H1 (cell line): ENCODE results near the gene RFX1. TPM values are rescaled to one million over a fixed set of nuclear protein-coding genes. Genes with fewer than 3 reads are reported as not detected.
"Not testable (repeated sequence)": the region's sequence is repeated elsewhere in the genome, so short reads cannot be mapped to it uniquely, and the experiment has no call there.

Source experiments
- CTCF ChIA-PET: fragments of 300-600 bp; sonication (Branson Sonifier 250); formaldehyde crosslinking; loops from one replicate; lab custom pipeline; 2021; ENCODE audit not compliant: partially characterized antibody; lab: Charles Lee
- POLR2A ChIA-PET: fragments of 300-600 bp; sonication (Branson Sonifier 250); formaldehyde crosslinking; loops from one replicate; lab custom pipeline; 2021; ENCODE audit warnings: inconsistent platforms; ENCODE audit not compliant: partially characterized antibody; lab: Charles Lee
- DNase-seq, 2 experiments: peaks; one replicate each; pipeline versions ENCODE4 v3.0.0 to v3.0.0-alpha.2; 2010 to 2022; ENCODE audit warnings: low spot score in 2 of 2, low read depth in 1 of 2, mixed read lengths in 1 of 2
- FAIRE-seq: peaks from 2 replicates; lab custom pipeline; 2011; peaks lifted over from hg19 to GRCh38; lab: Jason Lieb, UNC
- H2AFZ ChIP-seq: 2 replicates; pipeline ENCODE4 v1.8.1; 2012; ENCODE audit warnings: low read length, inconsistent platforms
- H2AK5ac ChIP-seq: 2 replicates; pipeline ENCODE4 v1.6.1; 2013; ENCODE audit warnings: low read depth, low read length
- H2BK120ac ChIP-seq: replicated peaks from 2 replicates; pipeline ENCODE3; 2013; ENCODE audit warnings: low read depth, low read length, inconsistent platforms
- H2BK12ac ChIP-seq: 2 replicates; pipeline ENCODE4 v1.6.1; 2013; ENCODE audit warnings: low read depth, low read length
- H2BK15ac ChIP-seq: 2 replicates; pipeline ENCODE4 v1.6.1; 2013; ENCODE audit warnings: low read length
- H2BK20ac ChIP-seq: 2 replicates; pipeline ENCODE4 v1.6.1; 2013; ENCODE audit warnings: low read length
- H2BK5ac ChIP-seq: 2 replicates; pipeline ENCODE4 v1.6.1; 2013; ENCODE audit warnings: low read depth, low read length
- H3K14ac ChIP-seq: 2 replicates; pipeline ENCODE4 v1.6.1; 2013; ENCODE audit warnings: inconsistent platforms; ENCODE audit not compliant: insufficient read length
- H3K18ac ChIP-seq: 2 replicates; pipeline ENCODE4 v1.6.1; 2013; ENCODE audit warnings: low read length; ENCODE audit errors: extremely low read depth
- H3K23ac ChIP-seq: 2 replicates; pipeline ENCODE4 v1.6.1; 2013; ENCODE audit warnings: inconsistent platforms; ENCODE audit not compliant: insufficient read length
- H3K23me2 ChIP-seq: 2 replicates; pipeline ENCODE4 v1.6.1; 2013; ENCODE audit warnings: low read depth, low read length
- H3K27ac ChIP-seq: 2 replicates; pipeline ENCODE4 v1.6.1; 2011; ENCODE audit warnings: low read depth, low read length, inconsistent platforms
- H3K27me3 ChIP-seq, 4 experiments: replicated peaks in 1 of 4; 1 replicate in 1 of 4; 2 replicates in 3 of 4; pipeline versions ENCODE4 v1.6.1 to v1.8.1; 2011 to 2013; ENCODE audit warnings: low read length in 3 of 4, mild to moderate bottlenecking in 3 of 4, inconsistent platforms in 2 of 4, mixed read lengths in 2 of 4, moderate library complexity in 1 of 4; ENCODE audit not compliant: control insufficient read depth in 3 of 4, insufficient read depth in 3 of 4; ENCODE audit errors: extremely low read depth in 1 of 4
- H3K36me3 ChIP-seq, 4 experiments: 2 replicates each; pipeline versions ENCODE4 v1.6.1 to v1.8.1; 2011 to 2013; ENCODE audit warnings: mild to moderate bottlenecking in 4 of 4, low read length in 3 of 4, moderate library complexity in 2 of 4, control low read depth in 1 of 4, inconsistent platforms in 1 of 4; ENCODE audit not compliant: insufficient read depth in 4 of 4, control insufficient read depth in 2 of 4
- H3K4ac ChIP-seq: replicated peaks from 2 replicates; pipeline ENCODE3; 2013; ENCODE audit warnings: low read length, low read depth, mixed read lengths, inconsistent platforms; ENCODE audit not compliant: insufficient read length
- H3K4me1 ChIP-seq, 4 experiments: replicated peaks in 1 of 4; 1 replicate in 1 of 4; 2 replicates in 3 of 4; pipeline versions ENCODE4 v1.6.1 to v1.8.1; 2011 to 2013; ENCODE audit warnings: low read length in 3 of 4, inconsistent platforms in 2 of 4, mixed read lengths in 1 of 4; ENCODE audit not compliant: insufficient read depth in 4 of 4, control insufficient read depth in 3 of 4
- H3K4me2 ChIP-seq, 2 experiments: 2 replicates each; pipeline versions ENCODE4 v1.6.1 to v1.8.1; 2011 to 2013; ENCODE audit warnings: low read depth in 2 of 2, low read length in 2 of 2, control low read depth in 1 of 2, inconsistent platforms in 1 of 2, mild to moderate bottlenecking in 1 of 2; ENCODE audit not compliant: insufficient read depth in 1 of 2
- H3K4me3 ChIP-seq, 4 experiments: fragments of 200-600, 300-600 bp in 1 of 4; sonication (generic), shearing (Covaris generic), sonication (Bioruptor Twin) in 1 of 4; 2 replicates each; pipeline versions ENCODE4 v1.5.1 to v1.8.1; 2011 to 2016; ENCODE audit warnings: low read length in 4 of 4, low read depth in 3 of 4, control low read depth in 2 of 4, inconsistent platforms in 2 of 4, mild to moderate bottlenecking in 2 of 4, mixed read lengths in 1 of 4, moderate library complexity in 1 of 4; ENCODE audit not compliant: insufficient read depth in 2 of 4; ENCODE audit errors: extremely low read depth in 1 of 4
- H3K56ac ChIP-seq: replicated peaks from 2 replicates; pipeline ENCODE3; 2013; ENCODE audit warnings: low read depth, mild to moderate bottlenecking, mixed read lengths, low read length, inconsistent platforms; ENCODE audit not compliant: insufficient read length
- H3K79me1 ChIP-seq: 2 replicates; pipeline ENCODE4 v1.6.1; 2013; ENCODE audit warnings: low read depth, low read length, control low read depth
- H3K79me2 ChIP-seq, 2 experiments: 2 replicates each; pipeline versions ENCODE4 v1.6.1 to v1.8.1; 2012 to 2013; ENCODE audit warnings: low read length in 2 of 2, mild to moderate bottlenecking in 2 of 2, inconsistent platforms in 1 of 2; ENCODE audit not compliant: insufficient read depth in 2 of 2, control insufficient read depth in 1 of 2
- H3K9ac ChIP-seq, 4 experiments: replicated peaks in 1 of 4; 1 replicate in 1 of 4; 2 replicates in 3 of 4; pipeline versions ENCODE4 v1.6.1 to v1.8.1; 2011 to 2013; ENCODE audit warnings: low read depth in 3 of 4, low read length in 3 of 4, control low read depth in 2 of 4, mild to moderate bottlenecking in 2 of 4, moderate library complexity in 2 of 4, inconsistent platforms in 1 of 4; ENCODE audit errors: extremely low read depth in 1 of 4
- H3K9me3 ChIP-seq, 2 experiments: 2 replicates each; pipeline versions ENCODE4 v1.6.1 to v1.8.1; 2012 to 2013; ENCODE audit warnings: mild to moderate bottlenecking in 2 of 2, moderate library complexity in 2 of 2, control low read depth in 1 of 2, inconsistent platforms in 1 of 2, low read depth in 1 of 2, low read length in 1 of 2, mixed read lengths in 1 of 2; ENCODE audit not compliant: insufficient read depth in 2 of 2
- H4K20me1 ChIP-seq, 2 experiments: replicated peaks in 1 of 2; 2 replicates each; pipeline versions ENCODE3 to v1.8.1; 2011 to 2013; ENCODE audit warnings: inconsistent platforms in 2 of 2, low read length in 2 of 2, mild to moderate bottlenecking in 1 of 2; ENCODE audit not compliant: insufficient read depth in 2 of 2, control insufficient read depth in 1 of 2
- H4K5ac ChIP-seq: 2 replicates; pipeline ENCODE4 v1.6.1; 2013; ENCODE audit warnings: low read length, low read depth, mixed read lengths, inconsistent platforms; ENCODE audit not compliant: insufficient read length
- H4K8ac ChIP-seq: 2 replicates; pipeline ENCODE4 v1.8.0; 2013; ENCODE audit warnings: mild to moderate bottlenecking, moderate library complexity, low read length, inconsistent platforms; ENCODE audit not compliant: insufficient read depth; ENCODE audit errors: extremely low read depth
- H4K91ac ChIP-seq: replicated peaks from 2 replicates; pipeline ENCODE3; 2013; ENCODE audit warnings: low read length, mixed read lengths, inconsistent platforms; ENCODE audit not compliant: insufficient read length
- CEBPB ChIP-seq: IDR thresholded peaks from 2 replicates; pipeline ENCODE4 v1.6.1; 2012; ENCODE audit warnings: low read depth, low read length
- CREB1 ChIP-seq: IDR thresholded peaks from 2 replicates; pipeline ENCODE4 v1.6.1; 2012; ENCODE audit warnings: inconsistent platforms
- JUND ChIP-seq: IDR thresholded peaks from 2 replicates; pipeline ENCODE4 v1.6.1; 2011; ENCODE audit warnings: mild to moderate bottlenecking, improper control_type of control experiment, low read length
- PHF8 ChIP-seq: fragments of 200-600 bp; sonication (generic); conservative IDR thresholded peaks from 2 replicates; pipeline ENCODE4 v1.7.1; 2012; ENCODE audit warnings: low read depth, mild to moderate bottlenecking, inconsistent platforms, low read length, moderate library complexity
- POLR2A ChIP-seq, 2 experiments: IDR thresholded peaks; 1 replicate in 1 of 2; 2 replicates in 1 of 2; pipeline ENCODE4 v1.6.1; 2011; ENCODE audit warnings: low read depth in 2 of 2, low read length in 2 of 2, mild to moderate bottlenecking in 2 of 2; ENCODE audit errors: control extremely low read depth in 1 of 2
- SIRT6 ChIP-seq: IDR thresholded peaks from one replicate; pipeline ENCODE4 v1.7.1; 2012; ENCODE audit warnings: low read length, inconsistent platforms
- SP1 ChIP-seq: IDR thresholded peaks from 2 replicates; pipeline ENCODE4 v1.6.1; 2011; ENCODE audit warnings: low read depth, low read length
- WGBS, 2 experiments: shearing (Covaris generic) in 1 of 2; methylation state at CpG; one replicate each; pipeline versions ENCODE4 v1.1.6 to v1.1.7; 2013 to 2015; ENCODE audit warnings: low lambda C conversion rate in 2 of 2, mixed read lengths in 2 of 2, inconsistent platforms in 1 of 2, low coverage in 1 of 2, missing lambda C conversion rate in 1 of 2; ENCODE audit not compliant: insufficient replicate concordance in 2 of 2, insufficient coverage in 1 of 2, insufficient read length in 1 of 2; ENCODE audit errors: extremely low coverage in 1 of 2, missing lambda C conversion rate in 1 of 2; 5-methylcytosine and 5-hydroxymethylcytosine counted together
- polyA plus RNA-seq, 7 experiments: library from polyadenylated mRNA; depleted of rRNA in 3 of 7; stranded (reverse) in 5 of 7; unstranded in 2 of 7; fragments of >200 nt in 5 of 7; fragments of 200-250 nt in 2 of 7; gene quantifications; 1 replicate in 5 of 7; 2 replicates in 1 of 7; 4 replicates in 1 of 7; pipeline versions ENCODE4 v1.2.1 to v1.2.3, GENCODE V29; 2011 to 2013; ENCODE audit warnings: missing spikeins in 2 of 7, mixed read lengths in 2 of 7
- total RNA-seq: library from RNA; stranded (reverse); fragmentation: NEBNext Ultra II Directional; extraction: Animal tissue kit (Norgen Biotek cat#: 25700); gene quantifications from 2 replicates; pipeline ENCODE4 v1.2.1, GENCODE V29; 2021

The RFX1 gene
- total and polyA plus RNA-seq, 2 of the 8 experiments (the other 6 are each of a cell fraction or from before 2014, with no cell fraction given): 4.9 to 17.0 TPM

DNA sequence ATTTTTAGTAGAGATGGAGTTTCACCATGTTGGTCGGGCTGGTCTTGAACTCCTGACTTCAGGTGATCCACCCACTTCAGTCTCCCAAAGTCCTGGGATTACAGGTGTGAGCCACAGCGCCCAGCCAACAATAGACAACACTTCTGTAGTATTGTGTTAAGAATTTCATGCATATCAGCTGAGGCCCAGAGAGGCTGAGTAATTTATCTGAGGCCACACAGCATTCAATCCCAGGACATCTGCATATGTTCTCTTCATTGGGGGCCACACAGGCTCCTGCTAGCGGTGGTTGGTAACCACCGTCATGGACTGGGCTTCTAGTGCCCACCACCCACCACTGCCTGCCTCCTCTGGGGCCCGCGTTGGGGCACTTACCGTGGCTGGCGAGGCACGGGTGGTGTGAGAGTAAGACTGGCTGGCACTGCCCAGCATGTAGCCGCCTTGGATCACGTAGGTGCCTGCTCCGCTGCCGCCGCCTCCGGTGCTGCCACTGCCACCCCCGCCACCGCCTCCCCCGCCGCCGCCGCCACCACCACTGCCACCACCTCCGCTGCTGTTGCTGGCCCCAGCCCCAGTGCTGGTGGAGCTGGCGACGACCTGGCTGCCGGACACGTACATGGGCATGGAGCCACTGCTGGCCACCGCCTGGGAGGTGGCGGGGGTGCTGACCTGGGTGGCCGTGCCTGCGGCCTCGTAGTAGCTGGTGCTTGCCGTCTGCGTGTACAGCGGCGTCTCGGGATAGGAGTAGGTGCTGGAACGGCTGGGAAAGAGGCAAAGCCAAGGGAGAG lies 33.6 kb downstream of the RFX1 start (continued):
- TF ChIP-seq SIRT6 (no peak), POLR2A (IDR thresholded peaks at IDR 0.05; ENCODE audit: control extremely low read depth in 1 of 2, low read depth in 2 of 2, low read length in 2 of 2) (no peak), CREB1 (no peak), PHF8 (no peak), CEBPB (no peak), JUND (no peak), SP1 (no peak)

DNA sequence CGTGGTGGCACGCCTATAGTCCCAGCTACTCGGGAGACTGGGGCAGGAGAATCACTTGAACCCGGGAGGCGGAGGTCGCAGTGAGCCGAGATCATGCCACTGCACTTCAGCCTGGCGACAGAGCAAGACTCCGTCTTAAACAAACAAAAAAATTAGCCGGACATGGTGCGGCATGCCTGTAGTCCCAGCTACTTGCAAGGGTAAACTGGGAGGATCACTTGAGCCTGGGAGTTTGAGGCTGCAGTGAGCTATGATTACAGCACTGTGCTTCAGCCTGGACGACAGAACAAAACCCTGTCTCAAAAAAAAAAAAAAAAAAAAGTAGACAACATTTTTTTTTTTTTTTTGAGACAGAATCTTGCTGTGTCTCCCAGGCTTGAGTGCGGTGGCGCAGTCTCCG lies 34.3 kb downstream of the RFX1 start:
- not testable (repeated sequence) for H2AFZ ChIP-seq, H3K14ac ChIP-seq, H3K79me1 ChIP-seq, H2BK12ac ChIP-seq, H3K56ac ChIP-seq, FAIRE-seq, H4K20me1 ChIP-seq, H4K8ac ChIP-seq, H3K27ac ChIP-seq, H2BK120ac ChIP-seq, DNase-seq, H3K4ac ChIP-seq, H3K18ac ChIP-seq, H4K91ac ChIP-seq, H3K79me2 ChIP-seq, H2AK5ac ChIP-seq, H2BK20ac ChIP-seq, H3K27me3 ChIP-seq, H3K4me1 ChIP-seq, H3K23me2 ChIP-seq, H3K23ac ChIP-seq, H2BK15ac ChIP-seq, H3K9ac ChIP-seq, H3K4me3 ChIP-seq, H2BK5ac ChIP-seq, H3K9me3 ChIP-seq, H3K4me2 ChIP-seq, H4K5ac ChIP-seq
- WGBS, 2 experiments: 91% methylated on average over 11 of the region's 15 CpGs; no CpG with 5 or more reads in 1 of the 2 experiments
- POLR2A ChIA-PET: interaction anchor here (1.0 to 4.9 kb wide), 3 partner anchors 10 to 35 kb away, joined by 3 to 44 read pairs (median 5); no protein-coding TSS in a partner anchor
- CTCF ChIA-PET: interaction anchor here (0.8 to 10.3 kb wide), 3 partner anchors 12 to 65 kb away, joined by 3 to 77 read pairs (median 3); no protein-coding TSS in a partner anchor
- peaks cover 0 to 17% (median 11%) of the 10 kb centered on the region in 4 experiments; a peak in 5 of 8 replicates for H3K36me3 ChIP-seq
